EL (cell line): Measurements from ENCODE around the gene MYO19.
"Not testable (repeated sequence)": the region's sequence is repeated elsewhere in the genome, so short reads cannot be mapped to it uniquely, and the experiment has no call there.

Experiments used
- DNase-seq: peaks from one replicate; pipeline ENCODE4 v3.0.0-alpha.2; 2016

The MYO19 gene

DNA sequence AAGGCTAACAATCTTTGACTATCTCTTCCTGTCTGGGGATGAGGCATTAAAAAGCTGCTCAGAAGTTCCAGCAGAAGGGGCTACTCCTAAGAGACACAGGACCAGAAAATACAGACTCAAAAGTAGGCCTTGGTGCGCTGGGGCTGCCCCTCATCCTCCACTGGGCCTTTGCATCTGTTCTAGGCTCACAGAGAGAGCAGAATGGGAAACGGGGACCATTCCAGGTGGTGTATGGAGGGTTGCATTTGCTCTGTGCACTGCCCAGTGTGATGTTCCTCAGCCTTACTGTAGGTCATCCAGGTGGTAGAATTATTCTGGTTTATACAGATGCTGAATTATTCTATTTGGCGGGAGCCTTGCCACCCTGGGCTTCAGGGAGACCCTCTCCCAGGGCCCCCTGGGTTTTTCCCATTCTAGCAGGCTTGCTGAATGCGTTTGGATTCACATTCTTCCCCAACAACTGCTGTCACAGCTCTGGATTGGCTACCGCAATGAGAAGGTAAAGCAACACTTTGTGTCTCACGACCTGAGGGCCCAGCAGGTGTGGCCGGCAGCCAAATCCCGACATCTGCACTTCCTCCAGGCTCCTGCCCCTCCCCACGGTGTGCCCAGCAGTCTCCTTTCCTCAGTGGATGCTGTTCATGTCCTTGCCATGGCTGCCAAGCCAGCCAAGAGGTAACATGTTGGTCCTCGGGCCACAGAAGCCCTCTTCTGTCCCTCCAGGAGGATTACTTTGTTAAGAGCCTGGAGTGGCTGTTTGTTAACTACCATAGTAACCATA is 73.1 kb downstream of the MYO19 start:
- DNase-seq: no peak

DNA sequence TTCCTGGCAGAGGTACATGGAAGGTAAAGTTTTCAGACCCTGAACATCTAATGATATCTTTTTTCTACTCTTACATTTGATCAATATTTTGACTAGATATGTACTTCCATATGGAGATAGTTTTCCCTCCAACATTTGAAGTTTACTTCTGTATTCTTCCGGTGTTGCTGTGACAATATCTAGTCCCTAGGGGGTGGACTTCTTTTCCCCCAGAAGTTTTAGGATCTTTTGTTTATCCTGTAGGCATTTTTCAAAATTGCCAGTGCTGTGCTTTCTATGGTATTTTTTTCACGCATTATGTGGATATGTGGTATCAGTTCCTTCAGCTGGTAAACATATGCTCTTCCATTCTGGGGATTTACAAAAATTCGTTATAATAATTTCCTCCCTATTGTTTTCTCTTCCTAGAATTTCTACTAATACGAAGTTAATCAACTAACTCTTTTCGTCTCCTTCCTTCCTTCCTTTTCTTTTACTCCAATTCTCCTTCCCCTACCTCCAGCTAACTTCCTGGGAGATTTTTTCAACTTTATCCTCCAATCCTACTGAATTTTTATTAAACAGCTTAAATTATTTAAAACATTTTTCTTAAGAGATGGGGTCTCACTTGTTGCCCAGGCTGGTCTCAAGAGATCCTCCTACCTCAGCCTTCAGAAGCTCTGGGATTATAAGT is 74.3 kb downstream of the MYO19 start:
- DNase-seq: no peak

DNA sequence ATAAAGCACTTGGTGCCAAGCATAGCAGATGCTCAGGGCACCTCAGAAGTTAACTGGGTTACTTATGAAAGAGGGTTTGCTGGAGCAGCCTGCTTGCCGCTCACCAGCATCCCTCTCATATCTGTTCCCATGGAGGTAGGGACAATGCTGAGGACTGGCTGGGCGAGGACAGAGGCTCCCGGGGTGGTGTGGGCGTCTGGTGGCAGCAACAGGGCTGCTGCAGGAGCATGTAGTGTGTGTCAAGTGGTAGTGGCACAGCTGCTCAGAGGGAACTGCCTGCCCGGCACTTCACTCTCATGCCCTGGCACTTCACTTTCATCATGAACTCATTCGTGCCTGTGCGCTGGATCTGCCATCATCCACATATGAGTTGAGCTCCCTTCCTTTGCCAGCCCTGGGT is 75.1 kb downstream of the MYO19 start:
- no peak for DNase-seq

- DNase-seq: no peak
These were observed 75.6 kb downstream of the MYO19 start for GRCh38 chr17:36459045-36459444.

GRCh38 chr17:36457701-36458100 is 77.0 kb downstream of the MYO19 start:
- DNase-seq: not testable (repeated sequence)

DNA sequence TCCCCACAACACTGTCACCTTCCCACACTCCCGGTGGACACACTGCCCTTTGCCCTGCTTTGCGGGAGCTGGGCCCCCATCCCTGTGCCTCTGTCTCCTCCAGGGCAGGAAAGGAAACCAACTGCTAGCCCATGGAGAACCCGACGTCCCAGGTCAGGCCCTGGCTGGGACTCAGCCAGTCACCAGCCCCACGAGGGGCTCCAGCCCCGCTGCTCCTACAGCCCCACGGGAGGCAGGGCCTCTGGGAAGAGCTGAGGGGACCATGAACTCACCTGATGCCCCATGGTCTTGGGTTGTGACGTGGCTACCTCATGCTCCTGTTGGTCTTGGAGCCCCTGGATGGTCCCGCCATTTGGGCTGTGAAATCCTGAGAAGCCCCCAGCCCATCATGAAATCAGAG is 81.8 kb downstream of the MYO19 start:
- DNase-seq: not testable (repeated sequence)

DNA sequence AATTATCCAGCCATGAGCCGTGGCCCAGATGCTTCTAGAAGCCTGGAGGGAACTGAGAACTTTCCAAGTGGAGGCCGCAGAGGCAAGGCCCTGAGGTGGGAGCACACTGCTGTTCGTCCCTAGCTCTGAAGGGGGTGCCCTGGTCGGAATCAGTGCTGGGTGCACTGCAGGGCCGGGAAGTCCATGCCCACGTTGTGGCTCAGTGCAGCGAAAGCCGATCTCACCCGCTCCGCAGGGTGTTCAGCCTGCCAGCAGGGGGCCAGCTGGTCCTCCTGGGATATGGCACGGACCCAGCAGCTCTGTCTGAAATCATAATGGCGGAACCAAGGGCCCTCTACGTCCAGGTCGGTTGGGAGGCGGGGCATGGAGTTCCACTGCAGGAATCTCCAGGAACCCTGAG is 84.7 kb downstream of the MYO19 start:
- DNase-seq: not testable (repeated sequence)
